ENCODE results near the gene TBCC. TPM values are rescaled to one million over a fixed set of nuclear protein-coding genes. Genes with fewer than 3 reads are reported as not detected.

TBCC gene
- total and polyA plus RNA-seq, 2 of the 13 experiments (the other 11 are each of a cell fraction or from before 2014, with no cell fraction given) = 14.8 to 36.1 TPM

- TF ChIP-seq FOXP4 (CRISPR knock-in tag; IDR thresholded peaks at IDR 0.05) (no peak), ATF4 (CRISPR knock-in tag; IDR thresholded peaks at IDR 0.05) (no peak), ZBTB3 (CRISPR knock-in tag; IDR thresholded peaks at IDR 0.05; ENCODE audit: borderline replicate concordance, low read depth) (0 out of 2 replicates have a peak, but pooled peaks have one; percentile 39), KDM5A (IDR thresholded peaks at IDR 0.05; ENCODE audit: borderline replicate concordance, low read length) (no peak), RERE (CRISPR knock-in tag; IDR thresholded peaks at IDR 0.05; ENCODE audit: low read depth) (no peak), RBM22 (optimal IDR thresholded peaks at IDR 0.05; ENCODE audit: low read length) (peak; percentile 70), ZNF207 (IDR thresholded peaks at IDR 0.05; ENCODE audit: borderline replicate concordance) (no peak), HOXA7 (CRISPR knock-in tag; IDR thresholded peaks at IDR 0.05) (no peak), GATAD1 (CRISPR knock-in tag; IDR thresholded peaks at IDR 0.05) (no peak), POLR2G (IDR thresholded peaks at IDR 0.05; ENCODE audit: low read depth, low read length) (peak; percentile 57), AGO1 (IDR thresholded peaks at IDR 0.05; ENCODE audit: low read depth, low read length, poor library complexity, severe bottlenecking) (no peak), MZF1 (CRISPR knock-in tag; IDR thresholded peaks at IDR 0.05; ENCODE audit: borderline replicate concordance) (no peak), ZNF274 (CRISPR knock-in tag; IDR thresholded peaks at IDR 0.05) (no peak), POLR2A (IDR thresholded peaks at IDR 0.05; ENCODE audit: insufficient read depth in 1 of 2, low read depth in 2 of 2, low read length in 2 of 2) (peak in 1 of 2 experiments; percentile 21; a peak in 2 of 4 replicates), POLR2AphosphoS2 (IDR thresholded peaks at IDR 0.05; ENCODE audit: low read depth, low read length) (peak; percentile 5; the same call in 1 of the 2 replicates), ZBTB43 (CRISPR knock-in tag; conservative IDR thresholded peaks at IDR 0.05) (no peak), HNRNPUL1 (IDR thresholded peaks at IDR 0.05; ENCODE audit: low read depth, low read length) (no peak), ZNF501 (CRISPR knock-in tag; IDR thresholded peaks at IDR 0.05) (0 out of 2 replicates have a peak, but pooled peaks have one; percentile 22), ATF3 (CRISPR knock-in tag; IDR thresholded peaks at IDR 0.05) (no peak)
These were observed 39.0 kb upstream of the TBCC start (continued) for GRCh38 chr6:42784717-42785498.
